ENCODE results near the gene FZD10. TPM values are rescaled to one million over a fixed set of nuclear protein-coding genes. Genes with fewer than 3 reads are reported as not detected.

The FZD10 gene
- total RNA-seq, 1 donor from 2014 or later: not detected

DNA sequence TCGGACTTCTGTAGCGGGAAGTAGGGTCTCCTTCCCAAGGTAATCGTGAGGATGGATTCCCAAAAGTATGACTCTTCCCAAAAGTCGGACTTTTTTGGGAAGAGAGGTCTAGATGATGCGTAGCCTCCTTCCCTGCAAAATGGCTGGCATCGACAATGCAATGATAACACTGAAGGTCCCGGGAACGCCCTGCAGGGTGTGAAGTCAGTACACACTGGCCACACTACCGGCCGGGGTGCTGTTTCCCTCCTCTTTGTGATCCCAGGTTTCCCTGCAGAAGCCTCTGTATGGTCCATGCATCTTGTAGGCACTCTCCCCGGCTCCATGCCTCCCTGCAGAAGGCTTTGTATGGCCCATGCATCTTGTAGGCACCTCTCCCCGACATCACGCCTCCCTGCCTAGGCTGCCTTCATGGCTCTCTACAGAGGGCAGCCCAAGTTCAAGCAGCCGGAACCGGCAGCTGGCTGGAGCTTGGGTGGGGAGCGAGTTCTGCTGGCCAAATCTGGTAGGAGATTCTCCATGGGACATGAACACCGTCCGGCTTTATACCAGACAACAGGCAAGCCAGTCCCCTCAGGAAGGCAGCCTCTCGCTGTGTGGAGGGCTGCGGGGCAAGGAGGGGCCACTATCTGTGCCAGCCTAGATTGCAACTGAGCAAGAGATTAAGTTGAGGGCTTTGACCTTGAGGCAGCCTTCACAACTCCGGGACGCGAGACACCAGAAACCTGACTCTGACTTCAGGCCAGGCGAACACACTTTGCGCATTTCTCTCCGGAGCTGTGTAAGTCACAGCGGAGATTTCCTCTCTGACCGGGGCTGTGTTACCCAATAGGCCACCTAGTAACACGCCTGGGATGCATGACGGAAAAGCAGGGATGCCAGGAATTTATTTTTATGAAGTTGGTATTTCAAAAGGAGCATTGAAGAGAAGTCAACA, 23.5 kb downstream of the FZD10 start:
- TF ChIP-seq, protein P1, sequence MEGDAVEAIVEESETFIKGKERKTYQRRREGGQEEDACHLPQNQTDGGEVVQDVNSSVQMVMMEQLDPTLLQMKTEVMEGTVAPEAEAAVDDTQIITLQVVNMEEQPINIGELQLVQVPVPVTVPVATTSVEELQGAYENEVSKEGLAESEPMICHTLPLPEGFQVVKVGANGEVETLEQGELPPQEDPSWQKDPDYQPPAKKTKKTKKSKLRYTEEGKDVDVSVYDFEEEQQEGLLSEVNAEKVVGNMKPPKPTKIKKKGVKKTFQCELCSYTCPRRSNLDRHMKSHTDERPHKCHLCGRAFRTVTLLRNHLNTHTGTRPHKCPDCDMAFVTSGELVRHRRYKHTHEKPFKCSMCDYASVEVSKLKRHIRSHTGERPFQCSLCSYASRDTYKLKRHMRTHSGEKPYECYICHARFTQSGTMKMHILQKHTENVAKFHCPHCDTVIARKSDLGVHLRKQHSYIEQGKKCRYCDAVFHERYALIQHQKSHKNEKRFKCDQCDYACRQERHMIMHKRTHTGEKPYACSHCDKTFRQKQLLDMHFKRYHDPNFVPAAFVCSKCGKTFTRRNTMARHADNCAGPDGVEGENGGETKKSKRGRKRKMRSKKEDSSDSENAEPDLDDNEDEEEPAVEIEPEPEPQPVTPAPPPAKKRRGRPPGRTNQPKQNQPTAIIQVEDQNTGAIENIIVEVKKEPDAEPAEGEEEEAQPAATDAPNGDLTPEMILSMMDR (IDR thresholded peaks at IDR 0.05): no peak
- ChIA-PET CTCF (no interaction called here), POLR2A (no interaction called here)
- Mint-ChIP-seq H3K36me3 (ENCODE audit: low read depth) (no peaks in the 10 kb centered on the region), H3K4me3 (no peak overlapping the region), H3K27ac (no peak overlapping the region), H3K27me3 (peaks cover 3% of the 10 kb centered on the region), H3K9me3 (peaks cover 12% of the 10 kb centered on the region), H3K4me1 (no peaks in the 10 kb centered on the region)
- DNase-seq: no peak
- intact Hi-C loops (cut with micrococcal nuclease): no loop called here
- ATAC-seq (ENCODE audit: low read depth): no peak

DNA sequence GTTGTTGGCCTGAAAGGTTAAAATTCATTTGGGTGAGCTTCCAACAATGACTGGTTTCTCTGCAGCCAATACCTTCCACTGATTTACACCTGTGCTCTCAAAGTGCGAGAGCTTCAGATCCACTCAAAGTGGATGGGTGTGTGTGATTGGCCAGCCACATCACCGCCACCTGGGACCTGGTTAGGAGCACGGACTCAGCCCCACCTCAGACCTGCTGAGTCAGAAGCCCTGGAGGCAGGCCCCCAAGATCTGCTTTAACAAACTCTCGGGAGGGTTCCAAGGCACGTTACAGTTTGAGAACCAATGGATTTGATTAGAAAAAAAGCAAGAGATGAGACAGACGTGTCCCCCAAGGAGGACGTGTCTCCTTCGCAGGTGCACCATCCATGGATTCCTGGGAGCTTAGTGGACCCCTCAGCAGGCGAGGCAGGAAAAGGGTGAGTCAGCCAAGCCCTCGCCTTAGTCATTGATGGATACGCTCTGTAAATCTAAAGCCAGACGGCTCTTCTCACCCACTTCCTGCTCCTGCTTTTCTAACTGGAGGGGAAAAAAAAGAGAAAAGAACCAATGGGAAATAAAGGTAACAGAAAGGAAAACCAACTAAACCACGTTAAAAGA, 24.5 kb downstream of the FZD10 start:
- Mint-ChIP-seq H3K4me3 (no peak overlapping the region), H3K9me3 (peaks cover 13% of the 10 kb centered on the region), H3K36me3 (ENCODE audit: low read depth) (no peaks in the 10 kb centered on the region), H3K27me3 (peaks cover 3% of the 10 kb centered on the region), H3K4me1 (no peaks in the 10 kb centered on the region), H3K27ac (no peak overlapping the region)
- intact Hi-C loops (cut with micrococcal nuclease): no loop called here
- TF ChIP-seq, protein P1 (IDR thresholded peaks at IDR 0.05): no peak
- no peak for DNase-seq
- CTCF ChIA-PET: no interaction called here
- no peak for ATAC-seq (ENCODE audit: low read depth)
- POLR2A ChIA-PET: no interaction called here

DNA sequence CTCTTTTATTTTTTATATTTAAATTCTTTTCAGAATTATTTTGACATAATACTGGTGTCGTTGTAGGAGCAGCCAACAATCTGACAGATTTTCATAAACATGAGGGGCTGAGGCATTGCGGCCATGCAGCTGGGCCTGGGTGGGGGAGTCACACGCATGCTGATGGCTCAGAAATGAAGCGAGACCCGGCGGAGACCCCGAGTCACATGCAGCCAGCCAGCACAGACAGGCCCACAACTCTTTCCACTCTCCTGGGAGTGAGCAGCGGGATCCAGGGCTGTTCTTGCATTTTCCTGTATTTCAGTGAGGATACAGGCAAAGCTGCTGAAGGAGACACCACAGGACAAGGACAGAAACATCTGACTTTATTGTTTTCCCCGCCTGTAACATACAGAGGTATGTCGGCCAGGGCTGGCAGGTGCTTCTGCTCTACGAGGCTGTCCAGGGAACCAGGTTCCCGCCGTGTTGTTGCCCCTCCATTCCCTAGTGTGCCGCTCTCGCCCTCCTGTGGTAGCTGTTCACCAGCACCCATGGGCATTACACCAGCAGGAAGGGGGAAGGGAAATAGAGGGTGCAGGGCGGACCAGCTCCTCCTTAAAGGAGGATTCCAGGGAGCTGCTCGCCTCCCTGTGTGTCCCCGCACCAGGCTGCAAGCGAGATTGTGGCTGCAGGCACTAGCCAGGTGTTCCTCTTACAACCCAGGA, 30.5 kb downstream of the FZD10 start:
- no peak for ATAC-seq (ENCODE audit: low read depth)
- Mint-ChIP-seq H3K36me3 (ENCODE audit: low read depth) (no peaks in the 10 kb centered on the region), H3K4me3 (no peak overlapping the region), H3K4me1 (no peaks in the 10 kb centered on the region), H3K9me3 (peaks cover 2% of the 10 kb centered on the region), H3K27ac (no peak overlapping the region), H3K27me3 (peaks cover 3% of the 10 kb centered on the region)
- CTCF ChIA-PET: no interaction called here
- TF ChIP-seq, protein P1 (IDR thresholded peaks at IDR 0.05): no peak
- POLR2A ChIA-PET: no interaction called here
- intact Hi-C loops (cut with micrococcal nuclease): no loop called here
- no peak for DNase-seq

DNA sequence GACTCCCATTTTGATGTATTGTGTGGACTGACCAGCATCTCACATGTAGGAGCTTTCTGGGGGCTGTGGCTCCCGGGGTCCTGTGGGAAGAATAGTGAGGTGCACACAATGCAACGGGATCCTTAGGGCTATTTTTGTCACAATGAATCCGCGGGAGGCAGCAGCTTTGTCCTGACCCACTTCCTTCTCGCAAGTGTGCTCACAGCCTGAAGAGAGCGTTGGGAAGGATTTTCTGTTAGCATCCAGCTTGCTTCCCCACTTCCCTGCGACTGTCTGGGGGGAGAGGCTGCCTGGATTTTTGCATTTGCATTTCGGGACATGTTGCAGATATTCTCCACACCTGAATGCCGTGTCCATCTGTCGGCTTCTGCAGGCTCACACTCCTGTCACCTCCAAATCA, 31.9 kb downstream of the FZD10 start:
- intact Hi-C loops (cut with micrococcal nuclease): no loop called here
- no peak overlapping the region for H3K4me3 Mint-ChIP-seq
- DNase-seq: no peak
- no peaks in the 10 kb centered on the region for H3K36me3 Mint-ChIP-seq (ENCODE audit: low read depth)
- POLR2A ChIA-PET: no interaction called here
- TF ChIP-seq, protein P1 (IDR thresholded peaks at IDR 0.05): no peak
- H3K4me1 Mint-ChIP-seq: no peaks in the 10 kb centered on the region
- CTCF ChIA-PET: no interaction called here
- no peaks in the 10 kb centered on the region for H3K27me3 Mint-ChIP-seq
- no peak for ATAC-seq (ENCODE audit: low read depth)
- peaks cover 2% of the 10 kb centered on the region for H3K9me3 Mint-ChIP-seq
- no peak overlapping the region for H3K27ac Mint-ChIP-seq

DNA sequence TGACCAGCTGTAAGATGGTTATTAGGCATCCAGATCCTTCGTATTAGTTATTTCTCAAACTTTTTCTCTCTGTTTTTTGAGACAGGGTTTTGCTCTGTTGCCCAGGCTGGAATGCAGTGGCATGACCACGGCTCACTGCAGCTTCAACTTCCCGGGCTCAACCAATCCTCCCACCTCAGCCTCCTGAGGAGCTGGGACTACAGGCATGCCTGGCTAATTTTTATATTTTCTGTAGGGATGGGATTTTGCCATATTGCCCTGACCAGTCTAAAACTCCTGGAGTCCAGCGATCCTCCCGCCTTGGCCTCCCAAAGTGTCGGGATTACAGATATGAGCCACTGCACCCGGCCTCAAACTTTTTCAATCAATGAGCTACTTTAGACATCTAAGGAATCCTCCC, 33.1 kb downstream of the FZD10 start:
- no peaks in the 10 kb centered on the region for H3K4me1 Mint-ChIP-seq
- no peak overlapping the region for H3K27ac Mint-ChIP-seq
- TF ChIP-seq, protein P1 (IDR thresholded peaks at IDR 0.05): no peak
- H3K36me3 Mint-ChIP-seq (ENCODE audit: low read depth): no peaks in the 10 kb centered on the region
- H3K4me3 Mint-ChIP-seq: no peak overlapping the region
- ChIA-PET POLR2A (no interaction called here), CTCF (no interaction called here)
- no peaks in the 10 kb centered on the region for H3K27me3 Mint-ChIP-seq
- DNase-seq: no peak
- ATAC-seq (ENCODE audit: low read depth): no peak
- intact Hi-C loops (cut with micrococcal nuclease): no loop called here
- peaks cover 2% of the 10 kb centered on the region for H3K9me3 Mint-ChIP-seq

Measured in activated B cell treated with CpG ODN at 0.5 μM for 24 hours (primary cell).